CD4-positive, alpha-beta T cell treated with Interleukin-6 at 100 ng/mL for 8 hours (primary cell): Measurements from ENCODE around the gene TRMO.

Source experiments
- DNase-seq: peaks from one replicate; pipeline ENCODE4 v3.0.0-alpha.2; 2020; ENCODE audit warnings: mixed read lengths, low spot score

TRMO gene

GRCh38 chr9:97936998-97937397 is 14.7 kb upstream of the TRMO start:
- DNase-seq = no peak

DNA sequence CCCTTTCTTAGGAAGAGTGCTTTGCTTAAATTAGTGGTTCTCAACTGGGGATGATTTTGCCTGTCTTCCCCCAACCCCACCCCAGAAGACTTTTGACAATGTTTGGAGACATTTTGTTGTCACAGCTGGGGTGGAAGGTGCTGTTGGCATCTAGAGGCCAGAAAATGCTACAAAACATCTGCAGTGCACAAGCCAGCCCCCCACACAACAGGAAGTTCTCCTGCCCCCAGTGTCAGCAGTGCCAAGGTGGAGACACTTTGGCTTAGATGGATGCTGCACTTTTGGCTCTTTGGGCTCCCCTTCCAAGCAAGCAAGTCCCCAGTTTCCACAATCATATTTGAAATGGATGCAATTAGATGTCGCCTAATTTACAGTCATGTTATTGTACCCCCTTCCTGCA is 13.0 kb upstream of the TRMO start:
- no peak for DNase-seq

- DNase-seq = no peak
These were observed 12.2 kb upstream of the TRMO start for GRCh38 chr9:97934321-97935115.

- no peak for DNase-seq
These were observed 11.1 kb upstream of the TRMO start for GRCh38 chr9:97933297-97933998.

DNA sequence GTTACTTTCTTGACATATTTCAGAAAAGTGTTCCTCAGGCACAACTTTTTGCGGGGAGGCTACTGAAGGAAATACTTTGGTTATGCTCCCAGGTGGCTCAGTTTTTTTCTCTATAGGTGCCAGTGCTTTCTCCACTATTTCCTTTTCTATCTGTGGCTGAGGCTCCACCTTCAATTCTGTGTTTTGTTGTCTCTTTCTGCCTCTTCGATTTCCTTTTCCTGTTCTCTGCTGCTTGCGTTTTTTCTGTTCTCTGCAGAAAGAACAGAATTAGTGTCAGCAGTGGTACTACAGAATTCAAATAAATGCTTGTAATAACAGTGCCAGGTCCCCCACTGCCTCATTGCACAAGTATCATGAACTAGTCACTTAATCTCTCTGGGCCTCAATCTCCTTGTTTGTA is 8.7 kb upstream of the TRMO start:
- DNase-seq = peak; percentile 56

- DNase-seq = no peak
These were observed 6.8 kb upstream of the TRMO start for GRCh38 chr9:97928986-97929604.

- no peak for DNase-seq
These were observed 3.4 kb upstream of the TRMO start for GRCh38 chr9:97925497-97926334.

- no peak for DNase-seq
These were observed 2.1 kb upstream of the TRMO start for GRCh38 chr9:97924386-97924785.

GRCh38 chr9:97923529-97924108 is 1.3 kb upstream of the TRMO start:
- peak; percentile 76 for DNase-seq

- no peak for DNase-seq
These were observed 3.0 kb downstream of the TRMO start for GRCh38 chr9:97919217-97919813.

GRCh38 chr9:97918611-97919010 is 3.7 kb downstream of the TRMO start:
- DNase-seq = no peak

DNA sequence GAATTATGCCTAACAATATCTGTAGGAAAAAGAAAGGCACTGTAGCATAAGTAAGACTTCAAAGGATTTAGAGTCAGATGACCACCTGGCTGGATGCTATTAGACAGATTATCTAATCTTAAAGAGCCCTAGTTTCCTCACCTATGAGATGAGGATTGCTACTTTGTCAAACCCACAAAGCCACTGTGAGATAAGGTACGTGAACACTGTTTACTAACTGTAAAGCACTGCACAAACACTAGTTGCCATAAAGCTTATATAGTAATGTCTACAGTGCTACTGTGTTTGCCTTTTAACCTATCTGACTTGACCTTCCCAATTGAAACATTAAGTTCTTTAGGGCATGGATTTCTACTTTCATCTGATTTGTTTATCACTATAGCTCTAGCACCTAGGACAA is 10.3 kb downstream of the TRMO start:
- DNase-seq = no peak

DNA sequence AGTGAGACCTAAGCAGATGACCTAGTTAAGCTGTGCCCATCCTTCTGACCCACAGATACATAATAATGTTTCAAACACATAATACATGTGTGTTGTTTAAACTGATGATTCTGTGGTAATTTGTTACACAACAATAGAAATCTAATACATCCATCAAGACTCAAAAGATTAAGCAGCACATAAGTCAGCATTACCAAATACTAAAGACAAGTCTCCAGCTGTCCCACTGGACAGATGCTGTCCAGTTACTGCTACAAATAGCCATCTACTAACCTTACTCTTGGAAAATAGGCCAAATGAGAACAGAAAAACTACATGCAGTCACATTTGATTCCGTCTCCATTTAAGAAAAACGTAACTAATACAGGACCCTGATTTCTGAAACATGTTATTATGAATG is 10.8 kb downstream of the TRMO start:
- no peak for DNase-seq

DNA sequence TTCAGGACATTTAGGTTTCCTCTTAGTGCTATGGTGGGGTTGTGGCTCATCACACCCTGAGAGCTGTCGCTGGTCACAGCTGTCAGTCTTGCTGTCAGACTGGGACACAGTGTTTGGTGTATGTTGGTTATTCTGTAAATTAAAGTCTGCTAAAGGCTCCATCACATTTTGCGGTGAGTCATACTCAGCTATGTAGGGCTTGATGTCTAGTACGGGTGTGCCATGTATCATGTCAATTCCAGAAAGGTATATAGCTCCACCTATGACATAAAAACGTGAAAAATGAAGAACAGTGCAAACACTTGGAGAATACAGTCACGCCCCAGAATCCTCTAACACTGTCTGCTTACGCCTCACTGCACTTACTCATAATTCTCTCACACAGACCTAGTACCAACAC is 11.9 kb downstream of the TRMO start:
- no peak for DNase-seq

GRCh38 chr9:97908705-97909104 is 13.6 kb downstream of the TRMO start:
- no peak for DNase-seq

DNA sequence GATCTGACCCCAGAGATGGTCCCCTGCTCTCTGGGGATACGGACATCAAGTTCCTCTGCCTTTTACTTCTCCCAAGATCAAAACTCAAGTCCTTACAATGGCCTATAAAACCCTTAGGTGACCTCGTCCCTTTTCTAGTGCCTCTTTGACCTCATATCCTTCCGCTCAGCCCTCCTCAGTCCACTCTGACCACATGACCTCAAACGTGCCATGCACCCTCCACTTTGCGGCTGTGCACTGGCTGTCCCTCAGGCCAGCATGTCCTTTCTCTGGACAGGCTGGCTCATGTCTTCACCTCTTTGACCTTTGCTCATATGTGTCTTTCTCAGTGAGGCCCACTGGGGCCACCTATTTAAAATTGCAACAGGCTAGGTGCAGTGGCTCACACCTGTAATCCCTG is 14.7 kb downstream of the TRMO start:
- no peak for DNase-seq

DNA sequence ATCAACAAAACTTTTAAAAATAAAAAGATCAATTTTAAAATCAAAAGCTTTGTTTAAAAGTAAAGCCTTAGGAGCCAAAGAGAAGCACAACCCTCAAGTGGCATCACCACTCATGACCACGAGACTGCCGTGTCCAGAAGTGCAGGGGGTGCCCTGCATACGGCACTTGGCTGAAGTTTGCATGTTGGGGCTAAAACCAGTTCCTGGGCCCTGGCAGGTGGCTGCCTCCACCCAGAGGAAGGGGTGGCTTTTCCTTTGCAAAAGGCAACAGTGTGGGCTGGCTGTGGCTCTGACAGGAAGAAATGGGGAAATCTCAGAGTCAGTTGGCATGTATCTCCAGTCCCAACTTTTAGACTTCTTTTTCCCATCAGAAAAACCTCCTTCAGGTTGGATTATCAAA is 15.3 kb downstream of the TRMO start:
- peak; percentile 34 for DNase-seq

DNA sequence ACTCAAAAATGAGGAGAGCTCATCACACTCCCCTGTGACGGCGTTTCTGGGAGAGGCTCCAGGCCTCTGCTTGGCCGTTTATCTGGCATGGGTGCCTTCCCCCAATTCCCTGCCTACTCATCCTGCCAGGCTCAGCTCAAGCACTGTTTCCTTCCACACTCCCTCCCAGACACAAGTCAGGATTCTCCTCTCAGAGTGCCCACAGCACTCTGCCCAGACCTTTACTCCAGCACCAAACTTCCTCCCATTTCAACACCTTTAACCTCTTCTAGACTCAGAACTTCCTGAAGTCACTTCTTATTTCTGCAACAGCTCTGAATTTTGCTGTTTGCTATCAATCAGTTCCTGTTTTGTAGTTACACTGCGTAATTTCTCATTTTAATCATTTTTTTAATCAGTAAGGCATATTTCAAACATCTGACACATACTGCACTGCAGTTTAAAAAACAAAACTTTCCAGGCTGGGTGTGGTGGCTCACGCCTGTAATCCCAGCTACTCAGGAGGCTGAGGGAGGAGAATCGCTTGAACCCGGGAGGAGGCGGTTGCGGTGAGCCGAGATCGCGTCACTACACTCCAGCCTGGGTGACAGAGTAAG is 16.0 kb downstream of the TRMO start:
- DNase-seq = peak; percentile 27

- peak; percentile 76 for DNase-seq
These were observed 17.1 kb downstream of the TRMO start for GRCh38 chr9:97905228-97905627.

DNA sequence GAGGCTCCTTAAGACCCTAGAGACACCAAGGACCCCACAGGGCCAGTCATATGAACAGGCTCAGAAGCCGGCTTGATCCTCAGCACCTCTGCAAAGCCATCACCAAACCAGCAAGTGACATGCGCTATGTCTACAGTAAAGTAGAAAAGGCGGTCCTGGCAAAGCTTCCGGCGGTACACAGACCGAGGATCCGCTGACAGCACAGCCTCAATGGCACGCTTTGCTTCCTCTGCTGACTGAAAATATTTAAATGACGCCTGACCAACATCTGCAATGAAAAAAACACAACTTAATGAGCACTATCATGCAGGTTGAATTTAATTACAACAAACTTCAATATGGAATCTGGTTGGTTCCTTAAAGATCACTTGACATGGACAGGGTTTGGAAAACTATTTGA is 17.6 kb downstream of the TRMO start:
- peak; percentile 73 for DNase-seq

DNA sequence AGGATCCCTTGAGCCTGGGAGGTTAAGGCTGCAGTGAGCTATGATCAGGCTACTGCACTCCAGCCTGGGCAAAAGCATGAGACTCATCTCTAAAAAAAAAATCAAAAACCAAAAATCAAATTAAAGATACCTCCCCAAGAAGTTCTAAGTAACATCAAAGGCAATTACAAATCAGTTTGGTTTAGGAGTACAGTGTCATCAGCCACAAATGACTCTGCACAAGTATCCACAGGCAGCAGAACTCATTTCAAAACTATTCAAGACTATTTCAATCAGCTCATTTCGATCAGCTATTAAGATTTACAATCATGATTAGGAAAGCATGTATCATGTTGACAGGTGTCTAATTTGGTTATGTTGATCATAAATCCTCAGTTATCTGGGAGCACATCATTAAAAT is 19.1 kb downstream of the TRMO start:
- DNase-seq = no peak
